GM21619 (cell line): ENCODE data around the gene PCMTD2.

Experiments
- ATAC-seq: cut with Tn5 transposase; IDR thresholded peaks from one replicate; pipeline ENCODE4 v1.9.1; 2021; ENCODE audit not compliant: unreplicated experiment

The PCMTD2 gene

GRCh38 chr20:64254571-64255360 lies 782 bp upstream of the PCMTD2 start:
- ATAC-seq = no peak

GRCh38 chr20:64256282-64256935 lies 861 bp downstream of the PCMTD2 start:
- no peak for ATAC-seq

- no peak for ATAC-seq
Measured at GRCh38 chr20:64257107-64257757, 1.7 kb downstream of the PCMTD2 start.

GRCh38 chr20:64258071-64258823 lies 2.7 kb downstream of the PCMTD2 start:
- no peak for ATAC-seq

- no peak for ATAC-seq
Measured at GRCh38 chr20:64260239-64260638, 4.7 kb downstream of the PCMTD2 start.

GRCh38 chr20:64261138-64261537 lies 5.6 kb downstream of the PCMTD2 start:
- no peak for ATAC-seq

- no peak for ATAC-seq
Measured at GRCh38 chr20:64264091-64264490, 8.5 kb downstream of the PCMTD2 start.

- ATAC-seq = no peak
Measured at GRCh38 chr20:64265201-64265600, 9.7 kb downstream of the PCMTD2 start.

GRCh38 chr20:64266988-64267387 lies 11.4 kb downstream of the PCMTD2 start:
- no peak for ATAC-seq

GRCh38 chr20:64268174-64268573 lies 12.6 kb downstream of the PCMTD2 start:
- ATAC-seq = no peak

GRCh38 chr20:64269604-64270411 lies 14.3 kb downstream of the PCMTD2 start:
- no peak for ATAC-seq

- no peak for ATAC-seq
Measured at GRCh38 chr20:64271636-64272035, 16.1 kb downstream of the PCMTD2 start.

GRCh38 chr20:64273109-64273508 lies 17.6 kb downstream of the PCMTD2 start:
- no peak for ATAC-seq

GRCh38 chr20:64276817-64277216 lies 21.3 kb downstream of the PCMTD2 start:
- no peak for ATAC-seq

GRCh38 chr20:64277571-64278316 lies 22.2 kb downstream of the PCMTD2 start:
- no peak for ATAC-seq

GRCh38 chr20:64278317-64278681 lies 22.8 kb downstream of the PCMTD2 start:
- no peak for ATAC-seq

GRCh38 chr20:64279826-64280459 lies 24.4 kb downstream of the PCMTD2 start:
- no peak for ATAC-seq

- no peak for ATAC-seq
Measured at GRCh38 chr20:64280460-64280843, 24.9 kb downstream of the PCMTD2 start.

GRCh38 chr20:64283646-64284045 lies 28.1 kb downstream of the PCMTD2 start:
- ATAC-seq = no peak
